Measurements from ENCODE around the gene RAP1GAP2.
"Not testable (repeated sequence)": the region's sequence is repeated elsewhere in the genome, so short reads cannot be mapped to it uniquely, and the experiment has no call there.

The RAP1GAP2 gene

DNA sequence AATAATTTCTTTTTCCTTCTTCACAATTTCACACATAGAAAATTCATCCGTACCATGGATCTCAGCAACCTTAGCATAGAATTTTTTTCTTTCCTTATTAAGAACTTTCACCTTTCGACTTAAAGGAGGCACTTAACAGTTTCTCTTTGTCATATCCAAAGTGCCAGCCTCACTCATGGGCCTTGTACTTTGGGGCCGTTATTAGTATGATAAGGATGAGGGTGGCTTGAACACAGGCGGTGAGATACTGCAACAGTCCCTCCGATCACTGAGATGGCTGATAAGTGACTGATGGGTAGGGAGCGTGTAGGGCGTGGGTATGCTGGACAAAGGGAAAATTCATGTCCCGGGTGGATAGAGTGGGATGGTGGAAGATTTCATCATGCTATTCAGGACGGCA lies 181.9 kb downstream of the RAP1GAP2 start:
- DNase-seq = no peak

DNA sequence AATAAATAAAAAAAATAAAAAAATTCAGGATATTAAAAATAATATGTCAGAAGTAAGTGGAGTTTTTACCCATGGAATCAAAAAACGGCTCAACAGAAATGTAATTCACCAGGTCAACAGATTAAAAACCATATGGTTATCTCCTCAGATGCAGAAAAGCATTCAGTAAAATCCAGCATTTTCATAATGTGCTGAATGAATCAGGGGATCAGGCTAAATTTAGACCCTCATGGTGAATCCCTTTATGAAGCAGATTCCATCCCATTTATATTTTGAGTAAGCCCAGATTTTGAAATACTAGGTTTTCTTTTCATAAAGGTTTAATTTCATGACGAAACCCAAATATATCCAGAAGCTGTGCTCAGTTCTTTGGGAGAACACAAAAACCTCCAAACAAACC lies 182.8 kb downstream of the RAP1GAP2 start:
- no peak for DNase-seq

DNA sequence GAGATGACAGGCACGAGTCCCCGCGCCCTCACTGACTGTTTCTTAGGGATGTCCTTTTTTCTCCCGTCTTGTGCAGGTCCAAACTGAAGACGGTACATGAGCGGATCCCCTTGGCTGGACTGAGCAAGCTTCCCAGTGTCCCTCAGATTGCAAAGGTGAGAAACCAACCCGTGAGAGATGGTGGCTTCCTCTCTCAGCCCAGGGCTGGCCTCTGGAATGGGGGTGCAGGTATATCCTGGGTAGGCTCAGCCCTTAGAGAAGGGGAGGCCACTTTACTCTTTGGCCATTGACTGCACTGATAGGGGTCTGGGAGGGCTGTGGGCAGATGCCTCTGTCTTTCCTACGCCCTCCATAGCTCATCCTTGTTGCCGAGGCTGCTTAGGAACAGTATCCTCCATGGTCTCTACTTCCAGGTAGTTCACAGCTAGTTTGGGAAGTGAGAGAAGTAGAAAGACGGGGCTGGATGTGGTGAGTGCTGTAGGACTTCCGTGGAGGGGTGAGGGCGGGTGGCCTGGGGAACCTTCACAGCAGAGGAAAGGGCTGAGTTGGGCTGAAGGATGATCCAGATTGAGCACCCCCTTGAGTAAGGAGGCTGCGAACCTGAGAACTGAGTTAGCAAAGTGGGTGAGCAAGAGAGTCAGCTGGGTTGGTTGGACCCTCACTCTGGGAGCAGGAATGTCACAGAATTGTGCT lies 184.1 kb downstream of the RAP1GAP2 start:
- no peak for DNase-seq

- DNase-seq = no peak
Measured at GRCh38 chr17:2980904-2981246, 184.6 kb downstream of the RAP1GAP2 start.

DNA sequence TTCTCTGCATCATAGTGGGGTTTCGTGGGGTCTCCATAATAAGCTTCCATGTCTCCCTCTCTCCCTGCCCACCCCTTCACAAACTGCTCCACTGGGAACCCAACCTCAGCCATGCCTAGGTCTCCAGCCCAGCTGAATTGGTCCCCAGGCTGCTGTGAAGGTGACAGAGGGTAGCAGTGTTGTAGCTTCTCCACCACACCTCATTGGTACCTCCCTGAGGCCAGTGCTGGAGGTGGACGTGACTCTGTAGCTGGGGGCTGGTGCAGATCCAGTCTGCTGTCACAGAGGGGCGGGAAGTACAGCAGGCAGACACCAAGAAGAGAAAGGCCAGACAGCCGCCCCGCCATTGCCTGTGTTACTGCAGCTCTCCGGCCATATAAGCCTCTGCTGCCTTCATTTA lies 185.1 kb downstream of the RAP1GAP2 start:
- no peak for DNase-seq

DNA sequence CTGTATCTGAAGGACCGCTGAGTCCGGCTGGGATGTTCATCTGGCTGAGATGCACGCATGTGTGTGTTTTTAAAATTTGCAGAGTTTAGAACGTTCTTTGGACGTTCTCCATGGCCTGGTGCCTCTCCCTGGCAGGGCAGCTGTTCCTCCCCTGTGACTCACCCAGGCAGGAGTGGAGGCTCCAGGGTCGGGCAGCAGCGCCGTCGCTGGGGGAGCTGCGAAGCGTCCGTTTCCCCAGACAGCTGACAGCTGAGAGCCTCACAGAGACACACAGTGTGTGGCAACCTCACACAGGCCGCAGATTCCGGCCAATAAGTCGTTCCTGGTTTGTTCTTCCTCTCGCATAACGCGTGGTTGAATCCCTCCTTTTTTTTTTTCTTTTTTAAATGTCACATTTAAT lies 186.6 kb downstream of the RAP1GAP2 start:
- no peak for DNase-seq

- no peak for DNase-seq
Measured at GRCh38 chr17:2983255-2983654, 187.0 kb downstream of the RAP1GAP2 start.

GRCh38 chr17:2985318-2985717 lies 189.1 kb downstream of the RAP1GAP2 start:
- DNase-seq = no peak

DNA sequence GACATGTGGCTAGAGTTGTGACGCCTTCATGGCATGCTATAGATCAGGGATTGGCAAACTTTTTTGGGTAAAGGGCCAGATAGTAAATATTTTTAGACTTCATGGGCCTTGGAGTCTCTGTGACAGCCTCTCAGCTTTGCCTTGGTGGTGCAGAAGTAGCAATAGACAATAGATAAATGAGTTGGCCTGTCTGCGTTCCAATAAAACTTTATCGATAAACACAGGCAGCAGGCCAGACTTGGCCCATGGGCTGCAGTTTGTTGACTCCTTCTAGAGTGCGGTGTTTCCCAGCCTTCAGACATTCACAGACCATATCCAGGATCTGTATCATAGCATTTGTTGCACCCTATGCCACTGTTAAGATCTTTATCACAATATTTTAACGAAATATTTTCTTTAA lies 190.7 kb downstream of the RAP1GAP2 start:
- DNase-seq = no peak

- DNase-seq = not testable (repeated sequence)
Measured at GRCh38 chr17:2989396-2989795, 193.2 kb downstream of the RAP1GAP2 start.

GRCh38 chr17:2989855-2990254 lies 193.6 kb downstream of the RAP1GAP2 start:
- no peak for DNase-seq

DNA sequence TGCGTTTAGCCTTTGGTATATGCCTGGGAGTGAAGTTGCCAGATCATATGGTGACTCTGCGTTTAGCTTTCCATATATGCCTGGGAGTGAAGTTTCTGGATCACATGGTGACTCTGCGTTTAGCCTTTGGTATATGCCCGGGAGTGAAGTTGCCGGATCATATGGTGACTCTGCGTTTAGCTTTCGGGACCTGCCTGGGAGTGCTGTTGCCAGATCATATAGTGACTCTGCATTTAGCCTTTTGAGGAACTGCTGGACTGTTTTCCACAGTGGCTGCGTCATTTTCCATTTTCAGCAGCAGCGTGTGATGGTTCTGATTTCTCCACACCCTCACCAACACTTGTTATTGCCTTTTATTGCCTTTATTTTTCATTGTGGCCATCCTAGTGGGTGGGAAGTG lies 194.2 kb downstream of the RAP1GAP2 start:
- DNase-seq = no peak

DNA sequence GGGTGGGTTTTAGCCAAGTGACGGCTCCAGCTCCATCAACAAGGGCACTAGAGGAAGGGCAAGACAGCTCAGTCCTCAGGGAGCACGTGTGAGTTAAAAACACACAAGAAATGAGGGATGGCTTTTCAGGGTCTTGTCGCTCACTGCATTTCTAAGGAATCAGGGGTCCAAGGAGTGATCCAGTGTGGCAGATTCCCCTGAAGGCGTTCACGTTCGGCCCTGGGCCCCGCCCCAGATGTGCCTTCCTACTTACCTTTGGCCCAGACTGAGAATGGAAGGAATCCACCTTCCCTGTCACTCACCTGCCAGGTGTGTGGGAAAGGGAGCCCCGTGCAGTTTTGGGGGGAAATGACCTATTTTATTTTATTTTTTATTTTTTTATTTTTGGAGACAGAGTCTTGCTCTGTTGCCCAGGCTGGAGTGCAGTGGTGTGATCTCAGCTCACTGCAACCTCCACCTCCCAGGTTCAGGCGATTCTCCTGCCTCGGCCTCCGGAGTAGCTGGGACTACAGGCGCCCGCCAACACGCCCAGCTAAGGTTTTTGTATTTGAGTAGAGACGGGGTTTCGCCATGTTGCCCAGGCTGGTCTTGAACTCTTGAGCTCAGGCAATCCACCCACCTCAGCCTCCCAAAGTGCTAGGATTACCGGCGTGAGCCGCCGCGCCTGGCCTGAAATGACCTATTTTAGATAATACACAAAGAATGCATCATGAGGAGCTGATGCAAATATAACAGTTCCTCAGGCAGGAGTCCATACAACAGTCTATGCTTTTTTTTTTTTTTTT lies 195.3 kb downstream of the RAP1GAP2 start:
- not testable (repeated sequence) for DNase-seq

DNA sequence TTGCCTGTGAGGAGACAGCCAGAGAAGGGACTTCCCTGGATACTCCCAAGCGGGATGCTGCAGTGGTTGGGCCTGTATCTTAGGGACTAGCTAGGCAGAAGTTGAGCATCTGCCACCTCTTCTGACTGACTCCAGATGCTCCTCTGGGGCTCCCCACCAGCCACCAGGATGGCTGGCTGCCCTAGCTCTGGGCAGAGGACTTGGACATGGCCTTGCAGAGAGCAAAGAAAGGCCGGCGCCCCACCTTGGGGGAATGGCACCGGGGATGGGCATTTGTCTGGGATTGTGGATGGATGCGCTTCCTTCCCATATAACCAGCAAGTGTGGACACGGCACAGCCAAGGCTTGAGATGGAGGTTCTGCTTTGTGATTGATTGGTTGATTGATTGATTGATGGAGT lies 198.2 kb downstream of the RAP1GAP2 start:
- DNase-seq = no peak

GRCh38 chr17:2995377-2995776 lies 199.1 kb downstream of the RAP1GAP2 start:
- DNase-seq = no peak

DNA sequence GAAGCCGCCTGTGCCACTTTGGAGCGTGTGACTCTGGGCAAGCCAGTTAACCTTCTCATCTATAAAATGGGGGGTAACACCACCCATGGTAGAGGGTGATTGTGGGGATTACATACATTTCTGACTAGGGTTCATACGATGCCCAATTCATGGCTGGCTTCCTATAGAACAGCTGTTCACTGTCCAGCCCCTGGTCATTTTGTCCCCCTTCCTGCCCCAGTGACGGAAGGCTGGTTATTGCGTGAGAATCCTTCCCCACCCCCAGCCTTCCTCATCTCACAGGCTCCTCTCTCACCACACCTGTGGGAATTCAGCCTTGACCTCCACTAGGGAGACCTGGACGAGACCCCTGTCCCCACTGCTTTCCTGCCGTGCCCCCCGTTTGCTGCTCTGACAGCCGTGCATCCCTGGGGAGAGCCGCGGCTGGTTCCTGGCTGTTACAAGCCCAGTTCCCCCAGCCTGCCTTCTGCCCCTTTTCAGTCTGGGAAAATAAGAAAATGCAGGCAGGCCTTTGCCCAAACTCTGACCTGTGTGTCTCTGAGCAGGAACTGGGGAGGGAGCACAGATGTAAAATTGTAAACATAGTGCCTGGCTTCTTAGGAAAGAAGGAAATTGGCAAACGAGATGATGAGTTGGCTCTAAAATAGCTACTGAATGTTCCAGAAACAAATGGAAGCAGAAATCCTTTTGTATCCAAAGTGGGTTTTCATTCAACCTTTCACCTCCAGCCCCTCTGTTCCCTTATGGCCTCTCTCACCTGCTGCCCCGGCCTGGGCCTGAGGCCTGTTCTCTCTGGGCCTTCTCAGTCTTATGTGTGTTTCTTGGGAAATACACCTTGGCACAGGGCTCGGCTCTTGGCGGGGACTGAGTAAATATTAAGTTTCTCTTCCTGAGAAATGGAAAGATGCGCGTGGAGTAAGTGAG lies 199.9 kb downstream of the RAP1GAP2 start:
- DNase-seq = no peak

DNA sequence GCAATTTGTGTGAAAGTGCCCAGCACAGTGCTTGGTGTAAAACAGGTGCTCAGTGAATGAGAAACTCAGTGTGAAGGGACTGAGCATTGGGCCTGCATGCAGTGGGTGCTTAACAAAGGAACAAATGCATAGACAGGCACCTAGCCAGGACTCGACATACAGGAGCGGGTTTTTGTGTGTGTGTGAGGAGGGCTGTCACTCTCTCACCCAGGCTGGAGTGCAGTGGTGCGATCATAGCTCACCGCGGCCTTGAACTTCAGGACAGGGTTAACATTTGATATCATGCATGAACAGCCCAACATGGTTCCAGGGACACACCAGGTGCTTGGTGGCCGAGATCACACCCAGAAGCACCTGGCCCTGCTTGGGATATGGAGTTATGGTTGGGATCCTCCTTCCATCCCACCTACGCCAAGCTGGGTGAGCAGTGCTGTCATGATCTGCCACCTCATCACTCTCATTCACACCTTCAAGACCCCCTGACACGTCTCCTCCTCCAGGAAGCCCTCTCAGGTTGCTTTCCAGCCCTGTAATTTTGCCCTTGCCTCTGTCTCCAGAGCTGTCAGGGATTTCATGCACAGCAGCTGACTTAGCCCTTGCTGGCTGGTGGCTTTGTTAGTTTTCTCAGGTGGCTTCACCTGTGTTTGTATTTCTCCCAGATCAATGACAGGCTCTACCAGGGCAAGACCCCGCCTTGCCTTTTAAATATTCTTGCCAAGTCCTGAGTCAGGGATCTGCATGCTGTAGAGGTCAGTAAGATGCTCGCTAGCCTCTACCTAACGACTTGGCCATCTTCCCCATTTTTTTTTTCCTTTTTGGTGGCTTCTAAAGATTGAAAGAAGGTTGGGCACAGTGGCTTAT lies 200.8 kb downstream of the RAP1GAP2 start:
- no peak for DNase-seq

GRCh38 chr17:2998469-2998901 lies 202.2 kb downstream of the RAP1GAP2 start:
- DNase-seq = not testable (repeated sequence)

- DNase-seq = no peak
Measured at GRCh38 chr17:3002538-3003295, 206.5 kb downstream of the RAP1GAP2 start.

- no peak for DNase-seq
Measured at GRCh38 chr17:3003296-3004149, 207.3 kb downstream of the RAP1GAP2 start.
